ENCODE measurements around the gene PACRG. TPM values are rescaled to one million over a fixed set of nuclear protein-coding genes. Genes with fewer than 3 reads are reported as not detected.

The PACRG gene
- total and polyA plus RNA-seq, 10 of the 15 experiments (the other 5 are each of a cell fraction or from before 2014, with no cell fraction given), result not detected

- no peak for TF ChIP-seq E4F1 (IDR thresholded peaks at IDR 0.05; ENCODE audit: borderline replicate concordance, partially characterized antibody)
- no peak for TF ChIP-seq EP300 (IDR thresholded peaks at IDR 0.05; ENCODE audit: borderline replicate concordance in 1 of 2, control insufficient read depth in 1 of 2, low read depth in 2 of 2, low read length in 2 of 2)
- TF ChIP-seq ASH2L (IDR thresholded peaks at IDR 0.05; ENCODE audit: borderline replicate concordance, low read depth), result no peak
- TF ChIP-seq SREBF2 (IDR thresholded peaks at IDR 0.05; ENCODE audit: low read length), result no peak
- TF ChIP-seq NR2C2 (IDR thresholded peaks at IDR 0.05; ENCODE audit: borderline replicate concordance, control insufficient read depth, insufficient read length, low read depth), result no peak
- TF ChIP-seq CBX3 (IDR thresholded peaks at IDR 0.05; ENCODE audit: borderline replicate concordance, low read depth), result no peak
Observed at GRCh38 chr6:163250116-163250515, 522.3 kb downstream of the PACRG start (continued).

DNA sequence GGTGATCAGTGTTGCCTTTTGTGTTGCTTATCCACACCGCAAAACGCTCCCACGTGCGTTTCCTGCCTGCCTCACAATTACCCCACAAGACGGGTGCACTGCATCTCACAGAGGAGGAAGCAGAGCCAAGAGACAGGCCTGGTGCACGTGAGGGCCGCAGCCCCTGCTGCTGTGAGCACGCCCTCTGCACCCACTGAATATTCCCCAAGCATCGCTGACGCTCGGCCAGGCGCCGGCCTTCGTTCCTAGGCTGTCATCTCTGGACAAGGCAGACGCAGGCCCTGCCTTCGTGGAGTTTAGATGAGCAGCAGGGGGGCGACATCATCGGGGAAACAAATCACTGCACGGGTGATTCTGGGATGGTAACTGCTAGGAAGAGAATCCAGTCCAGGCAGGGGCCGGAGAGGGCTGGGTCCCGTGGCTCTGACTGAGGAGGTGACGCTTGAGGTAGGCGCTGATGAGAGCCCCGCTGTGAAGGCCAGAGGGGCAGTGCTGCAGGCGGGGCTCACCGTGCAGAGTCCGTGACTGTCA lies 524.4 kb downstream of the PACRG start:
- WGBS (ENCODE audit: insufficient coverage, insufficient replicate concordance, low lambda C conversion rate, missing lambda C conversion rate), result 40% methylated on average over 27 of the region's 27 CpGs
- Histone ChIP-seq H2AFZ (ENCODE audit: control insufficient read depth, low read depth, low read length) (no peak overlapping the region), H3K4me3 (no peak overlapping the region), H3K9me3 (replicated peaks; ENCODE audit: control insufficient read depth, insufficient read depth, low read length) (no peaks in the 10 kb centered on the region), H3K27me3 (replicated peaks in 1 of 2; ENCODE audit: control insufficient read depth in 2 of 2, insufficient read depth in 2 of 2, low read length in 1 of 2) (peaks cover 0 to 3% of the 10 kb centered on the region in 2 experiments; a peak in 1 of 4 replicates), H3K27ac (ENCODE audit: control insufficient read depth, insufficient read depth) (no peak overlapping the region), H3K36me3 (ENCODE audit: control insufficient read depth in 2 of 2, insufficient read depth in 2 of 2, low read length in 1 of 2) (no peaks in the 10 kb centered on the region), H4K20me1 (ENCODE audit: control insufficient read depth, insufficient read depth) (no peaks in the 10 kb centered on the region), H3K79me2 (ENCODE audit: control insufficient read depth, insufficient read depth, low read length) (no peaks in the 10 kb centered on the region), H3K9ac (ENCODE audit: control insufficient read depth, insufficient read depth, low read length) (no peak overlapping the region), H3K4me1 (ENCODE audit: control insufficient read depth, insufficient read depth, low read length) (no peaks in the 10 kb centered on the region), H3K4me2 (ENCODE audit: control insufficient read depth, insufficient read depth) (no peak overlapping the region)
- POLR2A ChIA-PET, result no interaction called here
- DNase-seq (ENCODE audit: low read depth, low spot score), result no peak
- in situ Hi-C loops (cut with MboI), result no loop called here
- SMC1A ChIA-PET (ENCODE audit: uncharacterized antibody, unreplicated experiment), result no interaction called here
- RAD21 ChIA-PET (ENCODE audit: unreplicated experiment), result no interaction called here
- ATAC-seq, result no peak
- no TSS peak for BruUV-seq (replicated peaks)
- CTCF ChIA-PET, result interaction anchor here (1.1 kb wide), 1 partner anchor 10 kb away, joined by 3 read pairs; no protein-coding TSS in a partner anchor
- FAIRE-seq, result no peak
- intact Hi-C loops (cut with micrococcal nuclease; ENCODE audit: unreplicated experiment), result no loop called here
- TF ChIP-seq, protein P1, sequence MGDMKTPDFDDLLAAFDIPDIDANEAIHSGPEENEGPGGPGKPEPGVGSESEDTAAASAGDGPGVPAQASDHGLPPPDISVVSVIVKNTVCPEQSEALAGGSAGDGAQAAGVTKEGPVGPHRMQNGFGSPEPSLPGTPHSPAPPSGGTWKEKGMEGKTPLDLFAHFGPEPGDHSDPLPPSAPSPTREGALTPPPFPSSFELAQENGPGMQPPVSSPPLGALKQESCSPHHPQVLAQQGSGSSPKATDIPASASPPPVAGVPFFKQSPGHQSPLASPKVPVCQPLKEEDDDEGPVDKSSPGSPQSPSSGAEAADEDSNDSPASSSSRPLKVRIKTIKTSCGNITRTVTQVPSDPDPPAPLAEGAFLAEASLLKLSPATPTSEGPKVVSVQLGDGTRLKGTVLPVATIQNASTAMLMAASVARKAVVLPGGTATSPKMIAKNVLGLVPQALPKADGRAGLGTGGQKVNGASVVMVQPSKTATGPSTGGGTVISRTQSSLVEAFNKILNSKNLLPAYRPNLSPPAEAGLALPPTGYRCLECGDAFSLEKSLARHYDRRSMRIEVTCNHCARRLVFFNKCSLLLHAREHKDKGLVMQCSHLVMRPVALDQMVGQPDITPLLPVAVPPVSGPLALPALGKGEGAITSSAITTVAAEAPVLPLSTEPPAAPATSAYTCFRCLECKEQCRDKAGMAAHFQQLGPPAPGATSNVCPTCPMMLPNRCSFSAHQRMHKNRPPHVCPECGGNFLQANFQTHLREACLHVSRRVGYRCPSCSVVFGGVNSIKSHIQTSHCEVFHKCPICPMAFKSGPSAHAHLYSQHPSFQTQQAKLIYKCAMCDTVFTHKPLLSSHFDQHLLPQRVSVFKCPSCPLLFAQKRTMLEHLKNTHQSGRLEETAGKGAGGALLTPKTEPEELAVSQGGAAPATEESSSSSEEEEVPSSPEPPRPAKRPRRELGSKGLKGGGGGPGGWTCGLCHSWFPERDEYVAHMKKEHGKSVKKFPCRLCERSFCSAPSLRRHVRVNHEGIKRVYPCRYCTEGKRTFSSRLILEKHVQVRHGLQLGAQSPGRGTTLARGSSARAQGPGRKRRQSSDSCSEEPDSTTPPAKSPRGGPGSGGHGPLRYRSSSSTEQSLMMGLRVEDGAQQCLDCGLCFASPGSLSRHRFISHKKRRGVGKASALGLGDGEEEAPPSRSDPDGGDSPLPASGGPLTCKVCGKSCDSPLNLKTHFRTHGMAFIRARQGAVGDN (IDR thresholded peaks at IDR 0.05), result no peak
- no peak for TF ChIP-seq BCL3 (IDR thresholded peaks at IDR 0.05; ENCODE audit: borderline replicate concordance, insufficient read depth, low read depth, low read length, poor library complexity, severe bottlenecking)
- no peak for TF ChIP-seq MTA2 (IDR thresholded peaks at IDR 0.05; ENCODE audit: low read depth)
- no peak for TF ChIP-seq BCL11A (IDR thresholded peaks at IDR 0.05; ENCODE audit: low read depth, low read length)
- TF ChIP-seq CHD1 (IDR thresholded peaks at IDR 0.05; ENCODE audit: low read depth, low read length), result no peak
- TF ChIP-seq SMAD1 (IDR thresholded peaks at IDR 0.05; ENCODE audit: low read depth, partially characterized antibody), result no peak
- no peak for TF ChIP-seq SPI1 (IDR thresholded peaks at IDR 0.05; ENCODE audit: borderline replicate concordance, insufficient read depth, low read depth, low read length)
- no peak for TF ChIP-seq NFIC (IDR thresholded peaks at IDR 0.05; ENCODE audit: low read depth, low read length)
